HL-60/S4 (cell line): ENCODE results near the gene GALR1.
"Not testable (repeated sequence)": the region's sequence is repeated elsewhere in the genome, so short reads cannot be mapped to it uniquely, and the experiment has no call there.

Experiments
- in situ Hi-C: fragments of 300-500 bp; cut with MboI; formaldehyde crosslinking; loops from 2 replicates; pipeline ENCODE4 v1.14.3; 2022; ENCODE audit warnings: low sequenced_read_pairs

Gene GALR1, protein sequence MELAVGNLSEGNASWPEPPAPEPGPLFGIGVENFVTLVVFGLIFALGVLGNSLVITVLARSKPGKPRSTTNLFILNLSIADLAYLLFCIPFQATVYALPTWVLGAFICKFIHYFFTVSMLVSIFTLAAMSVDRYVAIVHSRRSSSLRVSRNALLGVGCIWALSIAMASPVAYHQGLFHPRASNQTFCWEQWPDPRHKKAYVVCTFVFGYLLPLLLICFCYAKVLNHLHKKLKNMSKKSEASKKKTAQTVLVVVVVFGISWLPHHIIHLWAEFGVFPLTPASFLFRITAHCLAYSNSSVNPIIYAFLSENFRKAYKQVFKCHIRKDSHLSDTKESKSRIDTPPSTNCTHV

DNA sequence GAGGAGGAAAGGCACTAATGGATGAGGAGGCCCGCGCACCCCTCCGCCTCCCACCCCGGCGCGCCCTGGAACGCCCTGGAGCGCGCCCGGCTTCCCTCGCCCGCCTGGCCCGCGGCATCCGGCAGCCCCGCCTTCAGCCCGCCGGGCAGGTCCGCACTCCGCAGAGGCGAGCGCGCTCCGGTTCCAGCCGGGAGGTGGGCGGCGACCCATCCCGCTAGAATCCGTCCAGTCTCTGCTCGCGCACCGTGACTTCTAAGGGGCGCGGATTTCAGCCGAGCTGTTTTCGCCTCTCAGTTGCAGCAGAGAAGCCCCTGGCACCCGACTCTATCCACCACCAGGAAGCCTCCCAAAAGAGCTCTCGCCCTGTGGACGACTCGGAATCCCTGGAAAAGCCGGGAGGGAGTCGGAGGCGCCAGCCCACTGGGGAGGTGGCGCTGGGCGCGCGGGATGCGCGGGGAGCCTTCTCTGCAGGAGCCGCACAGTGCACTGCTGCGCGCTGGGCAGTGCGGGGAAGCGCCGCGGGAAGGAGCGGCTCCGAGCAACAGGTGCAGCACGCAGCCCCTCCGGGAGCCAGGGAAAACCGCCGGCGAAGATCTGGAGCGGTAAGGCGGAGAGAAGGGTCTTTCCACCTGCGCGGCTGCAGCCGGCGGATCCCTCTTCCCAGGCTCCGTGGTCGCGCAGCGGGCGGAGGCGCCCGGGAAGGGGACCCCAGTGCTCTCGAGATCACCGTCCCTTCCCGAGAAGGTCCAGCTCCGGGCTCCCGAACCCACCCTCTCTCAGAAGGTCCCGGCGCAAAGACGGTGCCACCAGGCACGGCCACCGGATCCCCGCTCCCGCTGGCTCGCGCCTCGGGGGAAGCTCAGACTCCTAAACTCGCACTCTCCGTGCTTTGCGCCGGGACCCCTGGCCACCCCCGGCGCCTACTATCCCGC is at the start of gene GALR1:
Gene GALR1, plus strand, starts transcription at position 280 of the 932 bp plus-strand sequence. CDS start 701 bp downstream, outside the sequence.
- in situ Hi-C loops = no loop called here

DNA sequence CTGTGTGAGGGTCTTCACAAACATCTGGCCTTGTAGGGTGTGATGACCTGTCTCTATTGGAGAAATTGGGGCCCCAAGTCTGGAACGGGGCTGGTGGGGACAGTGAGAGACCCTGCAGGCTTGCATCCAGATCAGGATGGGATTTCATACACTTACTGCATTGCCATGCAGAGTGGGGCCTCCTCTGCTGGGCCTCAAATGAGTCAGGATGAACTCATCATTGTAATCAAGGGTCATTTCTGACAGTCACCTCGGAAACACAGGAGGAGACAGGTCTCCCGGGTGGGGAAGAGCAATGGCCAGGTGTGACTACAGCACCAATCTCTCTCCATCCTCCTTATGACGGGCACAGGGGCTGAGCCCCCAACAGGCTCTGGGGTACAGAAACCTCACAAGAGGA is 48.1 kb upstream of the GALR1 start:
- in situ Hi-C loops = no loop called here

GRCh38 chr18:77202329-77202728 is 47.3 kb upstream of the GALR1 start:
- in situ Hi-C loops = no loop called here

GRCh38 chr18:77203071-77203470 is 46.6 kb upstream of the GALR1 start:
- in situ Hi-C loops = no loop called here

- in situ Hi-C loops = no loop called here
These were observed 45.8 kb upstream of the GALR1 start for GRCh38 chr18:77203851-77204250.

DNA sequence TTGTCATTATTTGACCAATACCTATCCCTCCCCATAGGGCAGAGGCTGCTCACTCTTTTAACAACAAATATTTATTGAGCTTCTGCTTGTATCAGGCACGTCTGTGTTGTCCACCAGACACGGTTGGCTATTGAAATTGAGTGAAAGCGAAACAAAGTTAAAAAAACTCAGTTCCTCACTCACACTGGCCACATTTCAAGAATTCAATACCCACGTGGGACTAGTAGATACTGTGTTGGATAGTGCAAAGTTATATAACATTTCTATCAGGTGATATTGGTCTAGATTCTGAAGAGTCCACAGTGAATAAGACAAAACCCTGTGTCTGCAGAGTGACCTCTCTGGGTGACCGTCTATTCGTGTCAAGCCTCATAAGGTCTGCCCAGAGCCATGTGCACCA is 43.9 kb upstream of the GALR1 start:
- in situ Hi-C loops = no loop called here

DNA sequence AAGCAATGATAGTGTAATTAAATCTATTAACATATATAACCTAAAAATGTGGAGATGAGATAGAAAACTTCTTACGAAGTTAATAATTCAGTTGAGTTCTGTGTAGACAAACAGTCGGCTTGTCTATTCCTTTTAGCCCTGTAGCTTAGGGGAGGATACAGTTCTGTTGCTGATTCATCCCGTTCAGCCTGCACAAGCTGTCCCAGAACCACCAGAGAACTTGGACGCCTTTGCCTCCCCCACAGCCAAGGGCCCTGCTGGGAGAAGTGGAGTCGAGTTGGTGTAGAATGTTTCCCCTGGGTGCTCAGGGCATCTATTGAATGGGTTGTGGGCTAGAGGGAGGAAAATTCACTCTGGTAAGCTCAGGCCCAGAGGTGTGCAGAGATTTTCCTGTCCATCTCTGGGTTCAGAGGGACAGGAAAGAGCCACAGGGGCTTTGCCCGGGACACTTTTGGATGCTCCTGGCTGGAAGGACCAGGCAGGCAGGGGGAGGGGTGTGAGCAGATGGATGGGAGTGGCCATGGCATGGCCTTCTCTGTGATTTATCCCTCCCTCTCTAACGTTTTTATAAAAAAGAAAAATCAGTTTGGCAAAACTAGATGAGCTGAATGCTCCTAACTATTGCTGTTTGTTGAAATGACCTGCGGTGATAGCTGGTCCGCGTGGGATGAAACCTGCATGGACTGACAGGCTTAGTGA is 42.8 kb upstream of the GALR1 start:
- in situ Hi-C loops = no loop called here

DNA sequence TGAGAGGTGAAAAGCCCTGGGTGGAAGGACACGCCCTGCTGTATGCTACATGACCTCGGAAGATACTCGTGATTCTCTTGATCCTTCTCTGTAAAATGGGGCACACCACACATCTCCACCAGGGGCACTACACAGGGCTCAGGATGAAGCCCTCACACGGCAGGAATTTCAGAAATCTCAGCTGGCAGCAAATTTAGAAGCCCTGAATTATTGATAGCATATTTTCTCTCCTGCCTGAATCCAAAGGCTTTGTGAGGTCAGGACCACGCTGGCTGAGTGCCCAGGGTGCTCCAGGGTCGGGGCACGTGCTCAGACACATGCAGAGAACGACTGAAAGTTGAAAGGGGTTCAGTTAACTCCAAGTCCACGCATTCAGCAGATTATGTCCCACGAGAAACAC is 42.1 kb upstream of the GALR1 start:
- in situ Hi-C loops = no loop called here

DNA sequence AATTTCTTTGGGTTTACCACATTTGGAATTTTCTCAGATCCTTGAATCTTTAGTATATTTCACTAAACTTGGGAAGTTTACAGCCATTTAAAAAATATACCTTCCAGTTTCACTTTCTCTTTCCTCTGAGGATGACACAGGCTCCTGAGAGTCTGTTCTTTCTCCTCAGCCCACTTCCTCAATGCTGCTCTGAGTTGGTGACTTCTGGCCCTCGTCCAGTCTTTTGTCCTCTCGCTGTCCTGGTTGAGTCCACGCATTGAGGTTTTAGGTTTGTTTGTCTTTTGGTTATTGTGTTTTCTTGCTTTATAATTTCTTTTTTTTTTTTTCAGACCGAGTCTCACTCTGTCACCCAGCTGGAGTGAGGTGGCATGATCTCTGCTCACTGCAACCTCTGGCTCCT is 40.7 kb upstream of the GALR1 start:
- in situ Hi-C loops = no loop called here

GRCh38 chr18:77209587-77209986 is 40.1 kb upstream of the GALR1 start:
- in situ Hi-C loops = no loop called here

DNA sequence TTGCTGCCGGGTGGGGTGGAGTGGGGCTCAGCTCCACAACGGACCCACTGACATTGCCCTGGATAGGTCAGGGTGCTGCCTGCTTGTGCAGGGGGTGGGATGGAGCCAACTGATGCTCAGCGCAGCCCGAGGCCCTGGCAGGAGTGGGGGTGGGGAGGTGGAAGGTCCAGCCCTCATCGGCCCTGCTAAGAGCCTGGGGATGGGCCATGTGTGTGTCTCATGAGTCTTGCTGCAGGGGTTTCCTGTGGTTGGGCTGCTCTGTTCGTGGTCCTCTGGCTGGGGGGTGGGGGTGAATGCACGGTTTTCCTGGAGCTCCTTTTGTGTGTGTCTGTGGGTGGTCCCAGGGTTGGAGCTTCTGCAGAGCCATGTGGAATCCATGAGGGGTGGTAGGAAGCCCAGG is 39.4 kb upstream of the GALR1 start:
- in situ Hi-C loops = no loop called here

GRCh38 chr18:77218642-77219041 is 31.0 kb upstream of the GALR1 start:
- in situ Hi-C loops = no loop called here

DNA sequence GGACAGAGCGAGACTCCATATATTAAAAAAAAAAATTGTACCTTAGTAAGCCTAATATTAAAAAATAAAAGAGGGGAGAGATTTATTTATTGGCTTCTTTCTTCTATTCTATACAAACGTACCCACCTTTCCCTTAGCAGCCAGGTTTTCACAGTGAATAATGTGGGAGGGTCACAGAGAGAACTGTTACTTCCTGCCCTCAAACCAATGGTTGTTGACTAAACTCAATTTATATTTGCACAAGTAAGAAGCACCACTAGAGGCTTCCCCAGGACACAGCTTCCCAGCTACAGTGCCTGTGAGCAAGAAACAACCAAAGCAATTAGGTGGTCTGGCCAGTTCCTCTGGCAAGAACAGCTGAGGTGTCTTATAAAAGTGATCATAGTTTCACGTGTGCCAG is 28.9 kb upstream of the GALR1 start:
- in situ Hi-C loops = no loop called here

- in situ Hi-C loops = no loop called here
These were observed 27.2 kb upstream of the GALR1 start for GRCh38 chr18:77222464-77222863.

DNA sequence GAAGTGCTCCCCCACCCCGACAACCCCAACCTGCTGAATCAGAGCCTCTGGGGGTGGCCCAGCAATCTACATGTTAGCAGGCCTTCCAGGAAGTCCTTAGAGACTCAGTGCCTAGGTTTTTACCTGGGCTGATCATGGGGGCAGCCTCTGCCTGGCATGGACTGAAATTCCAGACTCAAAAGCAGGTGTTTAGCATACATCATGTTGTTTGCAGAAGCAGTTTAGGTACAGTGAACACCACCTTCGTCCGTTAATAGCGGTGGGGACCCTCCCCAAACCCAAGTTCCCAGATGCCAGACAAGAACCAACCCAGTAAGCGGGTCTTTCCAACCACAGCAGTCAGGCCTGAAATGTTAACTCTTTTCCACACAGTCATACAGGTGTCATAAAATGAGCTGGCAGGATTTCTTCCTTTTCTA is 26.4 kb upstream of the GALR1 start:
- in situ Hi-C loops = no loop called here

GRCh38 chr18:77223653-77224052 is 26.0 kb upstream of the GALR1 start:
- in situ Hi-C loops = no loop called here

DNA sequence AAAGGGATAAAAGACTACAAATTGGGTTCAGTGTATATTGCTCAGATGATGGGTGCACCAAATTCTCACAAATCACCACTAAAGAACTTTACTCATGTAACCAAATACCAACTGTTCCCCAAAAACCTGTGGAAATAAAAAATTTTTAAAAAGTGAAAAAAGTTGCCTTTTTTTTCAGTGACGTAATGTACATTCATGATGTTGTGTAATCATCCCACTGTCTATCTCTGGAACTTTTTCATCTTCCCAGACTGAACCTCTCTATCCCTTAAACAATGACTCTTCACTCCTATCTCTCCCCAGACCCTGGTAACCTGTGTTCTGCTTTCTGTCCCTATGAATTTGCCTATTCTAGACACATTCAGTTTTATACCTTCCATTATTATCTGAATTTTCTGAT is 19.0 kb upstream of the GALR1 start:
- in situ Hi-C loops = no loop called here

DNA sequence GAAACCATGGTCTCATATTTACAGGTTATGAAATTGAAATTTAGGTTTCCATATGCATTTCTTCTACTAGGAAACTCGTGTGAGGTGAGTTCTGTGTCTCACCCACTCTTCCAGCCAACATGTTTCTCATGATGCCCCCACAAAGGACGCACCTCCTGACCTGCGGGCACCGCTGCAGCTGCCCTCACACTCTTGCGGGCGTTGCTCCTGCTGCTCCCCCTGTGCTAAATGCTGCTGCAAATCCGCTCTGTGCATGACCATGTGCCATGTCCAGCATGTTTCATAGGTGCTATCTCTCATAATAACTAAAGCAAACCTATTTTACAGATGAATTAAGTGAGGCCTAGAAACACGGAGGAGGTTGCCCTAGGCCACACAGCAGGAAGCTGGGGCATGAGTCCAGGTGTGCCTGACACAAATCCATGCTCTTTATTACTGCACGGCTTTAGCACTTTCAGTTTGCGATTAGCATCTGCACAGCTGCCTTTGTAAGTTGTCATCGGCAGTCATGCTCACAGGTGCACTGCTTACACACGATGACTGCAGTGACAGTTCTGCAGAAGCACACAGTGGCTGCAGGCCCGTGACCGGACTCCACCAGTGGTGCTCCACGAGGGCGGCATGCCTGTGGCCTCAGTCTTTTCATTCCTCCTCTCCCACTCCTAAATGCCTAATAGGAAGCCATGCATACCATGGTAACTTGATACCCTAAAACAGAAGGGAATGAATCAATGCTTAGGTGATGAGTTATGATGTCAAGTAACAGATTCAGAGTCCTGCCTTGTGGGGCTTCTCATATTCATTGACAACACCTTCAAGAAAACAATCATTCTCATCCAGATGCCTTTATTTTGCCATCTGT is 14.9 kb upstream of the GALR1 start:
- in situ Hi-C loops = no loop called here

GRCh38 chr18:77239285-77239684 is 10.4 kb upstream of the GALR1 start:
- in situ Hi-C loops = not testable (repeated sequence)

- in situ Hi-C loops = no loop called here
These were observed 627 bp upstream of the GALR1 start for GRCh38 chr18:77248873-77249568.
